PC-3 (cell line): Measurements from ENCODE around the gene TMEM121B. TPM values are rescaled to one million over a fixed set of nuclear protein-coding genes. Genes with fewer than 3 reads are reported as not detected.

ENCODE experiments used
- ATAC-seq: fragments of 200-7000 bp; cut with Tn5 transposase; 2 replicates; pipeline ENCODE4 v1.9.1; 2020; ENCODE audit warnings: mild to moderate bottlenecking, moderate library complexity
- BruUV-seq: library from RNA; stranded (reverse); fragments of 400-500 nt; replicated peaks from 2 replicates; lab custom pipeline; 2021; lab: Mats Ljungman, UMichigan
- CTCF ChIA-PET: fragments of 300-600 bp; sonication (Branson Sonifier 250); formaldehyde crosslinking; loops from one replicate; lab custom pipeline; 2022; ENCODE audit warnings: antibody characterized with exemption; lab: Charles Lee
- POLR2A ChIA-PET: fragments of 300-600 bp; sonication (Branson Sonifier 250); formaldehyde crosslinking; loops from one replicate; lab custom pipeline; 2022; ENCODE audit warnings: antibody characterized with exemption; ENCODE audit not compliant: unreplicated experiment; lab: Charles Lee
- DNase-seq: peaks from one replicate; pipeline ENCODE4 v3.0.0-alpha.2; 2015
- H2AFZ ChIP-seq: fragments of 300-600 bp; sonication (generic); 2 replicates; pipeline ENCODE4 v1.6.0; 2016; ENCODE audit warnings: antibody characterized with exemption, low read length
- H3F3A ChIP-seq: fragments of 300-600 bp; sonication (generic); one replicate; pipeline ENCODE4 v1.6.0; 2017; ENCODE audit warnings: antibody characterized with exemption, low read length, control low read depth, mild to moderate bottlenecking; ENCODE audit not compliant: unreplicated experiment
- H3K27ac ChIP-seq: fragments of 300-600 bp; sonication (generic); 2 replicates; pipeline ENCODE4 v1.5.1; 2016; ENCODE audit warnings: mild to moderate bottlenecking, low read length
- H3K27me3 ChIP-seq: fragments of 300-600 bp; sonication (generic); 2 replicates; pipeline ENCODE4 v1.6.1; 2016; ENCODE audit warnings: low read length, mixed read lengths
- H3K36me3 ChIP-seq: fragments of 300-600 bp; sonication (generic); 2 replicates; pipeline ENCODE4 v1.6.1; 2016; ENCODE audit warnings: low read depth, mixed run types, low read length, mixed read lengths
- H3K4me1 ChIP-seq: fragments of 300-600 bp; sonication (generic); 2 replicates; pipeline ENCODE4 v1.5.1; 2016; ENCODE audit warnings: low read length; ENCODE audit not compliant: insufficient read depth
- H3K4me2 ChIP-seq: fragments of 300-600 bp; sonication (generic); 2 replicates; pipeline ENCODE4 v1.6.0; 2016; ENCODE audit warnings: low read length
- H3K4me3 ChIP-seq: fragments of 300-600 bp; sonication (generic); 2 replicates; pipeline ENCODE4 v1.5.1; 2016; ENCODE audit warnings: mild to moderate bottlenecking, low read length, mixed read lengths
- H3K79me2 ChIP-seq: fragments of 300-600 bp; sonication (generic); 2 replicates; pipeline ENCODE4 v1.6.1; 2017; ENCODE audit warnings: low read length, mixed read lengths
- H3K9ac ChIP-seq: fragments of 300-600 bp; sonication (generic); 2 replicates; pipeline ENCODE4 v1.6.0; 2016; ENCODE audit warnings: mild to moderate bottlenecking, low read length
- H3K9me2 ChIP-seq: fragments of 300-600 bp; sonication (generic); replicated peaks from 2 replicates; pipeline ENCODE4 v1.6.1; 2016; ENCODE audit warnings: mixed run types, low read length, mixed read lengths
- H3K9me3 ChIP-seq: fragments of 300-600 bp; sonication (generic); 2 replicates; pipeline ENCODE4 v1.6.1; 2016; ENCODE audit warnings: low read length, mixed read lengths
- H4K20me1 ChIP-seq: fragments of 300-600 bp; sonication (generic); 2 replicates; pipeline ENCODE4 v1.6.1; 2016; ENCODE audit warnings: low read length, mixed read lengths
- EZH2 ChIP-seq: fragments of 300-600 bp; sonication (generic); IDR thresholded peaks from one replicate; pipeline ENCODE4 v1.6.1; 2017; ENCODE audit warnings: antibody characterized with exemption, mild to moderate bottlenecking, low read length; ENCODE audit not compliant: unreplicated experiment
- EZH2phosphoT487 ChIP-seq: fragments of 300-600 bp; sonication (generic); IDR thresholded peaks from 2 replicates; pipeline ENCODE4 v1.6.1; 2018; ENCODE audit warnings: mild to moderate bottlenecking, antibody characterized with exemption, low read length, borderline replicate concordance
- intact Hi-C: fragments of 100-400 bp; cut with micrococcal nuclease; formaldehyde crosslinking; loops from 2 replicates; pipeline ENCODE4 v1.9.0; 2023
- total RNA-seq: library from RNA; depleted of rRNA; stranded (reverse); fragments of >200 nt; gene quantifications from 2 replicates; pipeline ENCODE4 v1.2.3, GENCODE V29; 2014
- TF ChIP-seq, protein P1 (sequence below): fragments of 300-600 bp; sonication (generic); conservative IDR thresholded peaks from 2 replicates; pipeline ENCODE4 v1.5.1; 2017; ENCODE audit warnings: antibody characterized with exemption, low read depth, mild to moderate bottlenecking, low read length

Gene TMEM121B
- total RNA-seq, 1 experiment from 2014 or later = 0.11 TPM

DNA sequence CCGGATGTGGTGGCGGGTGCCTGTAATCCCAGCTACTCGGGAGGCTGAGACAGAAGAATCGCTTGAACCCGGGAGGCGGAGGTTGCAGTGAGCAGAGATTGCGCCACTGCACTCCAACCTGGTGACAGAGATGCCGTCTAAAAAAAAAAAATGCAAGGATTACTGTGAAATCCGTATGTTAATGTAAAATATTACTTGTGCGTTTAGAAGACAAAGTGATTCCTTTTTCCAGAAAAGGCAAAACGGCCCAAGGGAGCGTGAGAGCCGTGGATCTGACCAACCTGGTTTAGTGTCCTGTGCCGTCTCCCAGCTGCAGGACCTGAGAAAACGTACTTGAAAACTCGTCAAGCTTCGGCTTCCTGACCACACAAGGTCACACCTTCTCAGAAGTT is 37.0 kb upstream of the TMEM121B start:
- Histone ChIP-seq H3K4me1 (peaks cover 16% of the 10 kb centered on the region), H3K9me3 (no peaks in the 10 kb centered on the region), H3K4me3 (peak overlapping the region; percentile 83), H3F3A (no peaks in the 10 kb centered on the region), H3K79me2 (peaks cover 48% of the 10 kb centered on the region), H2AFZ (peak overlapping the region; percentile 99), H3K27ac (peak overlapping the region; percentile 51), H3K9ac (peak overlapping the region; percentile 80), H3K9me2 (no peaks in the 10 kb centered on the region), H3K4me2 (peak overlapping the region; percentile 93), H3K36me3 (no peaks in the 10 kb centered on the region), H3K27me3 (no peaks in the 10 kb centered on the region), H4K20me1 (peaks cover 5% of the 10 kb centered on the region; the same call in 1 of the 2 replicates)
- ChIA-PET POLR2A (interaction anchor here (0.6 kb wide), 1 partner anchor 991 kb away, joined by 21 read pairs; no protein-coding TSS in a partner anchor), CTCF (interaction anchor here (1.2 to 1.4 kb wide), 2 partner anchors 13 to 46 kb away, joined by 3 to 7 read pairs; no protein-coding TSS in a partner anchor)
- no TSS peak for BruUV-seq
- DNase-seq (no peak), ATAC-seq (no peak)
- intact Hi-C loops = loop anchor here (1.0 kb wide), 1 partner anchor 46 kb away; no protein-coding TSS in a partner anchor
- TF ChIP-seq, protein P1, sequence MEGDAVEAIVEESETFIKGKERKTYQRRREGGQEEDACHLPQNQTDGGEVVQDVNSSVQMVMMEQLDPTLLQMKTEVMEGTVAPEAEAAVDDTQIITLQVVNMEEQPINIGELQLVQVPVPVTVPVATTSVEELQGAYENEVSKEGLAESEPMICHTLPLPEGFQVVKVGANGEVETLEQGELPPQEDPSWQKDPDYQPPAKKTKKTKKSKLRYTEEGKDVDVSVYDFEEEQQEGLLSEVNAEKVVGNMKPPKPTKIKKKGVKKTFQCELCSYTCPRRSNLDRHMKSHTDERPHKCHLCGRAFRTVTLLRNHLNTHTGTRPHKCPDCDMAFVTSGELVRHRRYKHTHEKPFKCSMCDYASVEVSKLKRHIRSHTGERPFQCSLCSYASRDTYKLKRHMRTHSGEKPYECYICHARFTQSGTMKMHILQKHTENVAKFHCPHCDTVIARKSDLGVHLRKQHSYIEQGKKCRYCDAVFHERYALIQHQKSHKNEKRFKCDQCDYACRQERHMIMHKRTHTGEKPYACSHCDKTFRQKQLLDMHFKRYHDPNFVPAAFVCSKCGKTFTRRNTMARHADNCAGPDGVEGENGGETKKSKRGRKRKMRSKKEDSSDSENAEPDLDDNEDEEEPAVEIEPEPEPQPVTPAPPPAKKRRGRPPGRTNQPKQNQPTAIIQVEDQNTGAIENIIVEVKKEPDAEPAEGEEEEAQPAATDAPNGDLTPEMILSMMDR = no peak
- TF ChIP-seq EZH2 (no peak), EZH2phosphoT487 (no peak)

DNA sequence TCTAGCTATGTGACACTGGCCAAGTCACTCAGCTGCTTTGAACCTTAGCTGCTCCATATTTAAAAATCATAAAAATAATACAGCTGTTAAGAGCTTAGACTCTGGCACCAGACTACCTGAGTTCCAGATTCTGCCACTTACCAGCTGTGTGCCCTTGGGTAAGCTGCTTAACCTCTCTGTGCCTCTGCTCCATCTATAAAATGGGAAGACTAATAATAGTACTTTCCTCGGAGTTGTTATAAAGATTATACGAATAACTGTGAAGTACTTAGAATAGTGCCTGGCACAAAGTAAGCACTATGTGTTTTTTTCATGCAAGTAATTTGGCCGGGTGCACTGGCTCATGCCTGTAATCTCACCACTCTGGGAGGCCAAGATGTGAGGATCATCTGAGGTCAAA is 36.6 kb upstream of the TMEM121B start:
- peak overlapping the region; percentile 83 for H3K4me3 ChIP-seq
- H3K9ac ChIP-seq = no peak overlapping the region; the same call in 1 of the 2 replicates
- no peak overlapping the region for H3K27ac ChIP-seq
- no peak overlapping the region for H2AFZ ChIP-seq
- ATAC-seq (no peak), DNase-seq (no peak)
- ChIA-PET POLR2A (interaction anchor here (0.6 kb wide), 1 partner anchor 992 kb away, joined by 21 read pairs; no protein-coding TSS in a partner anchor), CTCF (interaction anchor here (0.6 to 1.2 kb wide), 2 partner anchors 14 to 45 kb away, joined by 3 read pairs; no protein-coding TSS in a partner anchor)
- no peaks in the 10 kb centered on the region for H3K27me3 ChIP-seq
- no peaks in the 10 kb centered on the region for H3K36me3 ChIP-seq
- H4K20me1 ChIP-seq = peaks cover 5% of the 10 kb centered on the region; the same call in 1 of the 2 replicates
- intact Hi-C loops = loop anchor here (1.0 kb wide), 1 partner anchor 45 kb away; no protein-coding TSS in a partner anchor
- TF ChIP-seq EZH2 (no peak), EZH2phosphoT487 (no peak)
- TF ChIP-seq, protein P1 = no peak
- H3K79me2 ChIP-seq = peaks cover 53% of the 10 kb centered on the region
- no peaks in the 10 kb centered on the region for H3K9me2 ChIP-seq
- peak overlapping the region; percentile 93 for H3K4me2 ChIP-seq
- peaks cover 16% of the 10 kb centered on the region for H3K4me1 ChIP-seq
- no peaks in the 10 kb centered on the region for H3F3A ChIP-seq
- TSS peak; percentile 50 for BruUV-seq
- no peaks in the 10 kb centered on the region for H3K9me3 ChIP-seq

DNA sequence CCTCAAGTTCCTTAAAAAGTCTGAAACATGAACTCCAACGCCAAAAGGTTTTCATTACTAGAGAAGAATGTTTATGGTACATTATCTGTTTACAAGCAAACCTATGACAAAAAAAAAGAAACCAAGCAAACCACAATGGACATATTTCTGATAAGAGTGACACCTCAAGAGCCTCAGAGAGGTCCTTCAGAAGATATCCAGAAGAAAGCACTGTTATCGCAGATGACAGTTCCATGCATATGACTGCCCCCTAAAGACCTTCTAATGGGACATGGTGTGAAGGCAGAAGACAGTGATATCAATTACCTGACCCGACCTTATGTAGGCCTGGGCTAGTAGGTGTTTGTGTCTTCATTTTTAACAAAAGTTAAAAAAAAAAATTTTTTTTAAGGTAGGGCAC is 34.8 kb upstream of the TMEM121B start:
- TF ChIP-seq, protein P1 = no peak
- no peak for TF ChIP-seq EZH2
- no peak for TF ChIP-seq EZH2phosphoT487
- no peaks in the 10 kb centered on the region for H3K36me3 ChIP-seq
- H3K79me2 ChIP-seq = peaks cover 68% of the 10 kb centered on the region
- no peak overlapping the region for H3K27ac ChIP-seq
- POLR2A ChIA-PET = no interaction called here
- H3K4me1 ChIP-seq = peaks cover 16% of the 10 kb centered on the region
- no TSS peak for BruUV-seq
- CTCF ChIA-PET = no interaction called here
- peaks cover 5% of the 10 kb centered on the region; the same call in 1 of the 2 replicates for H4K20me1 ChIP-seq
- no peak overlapping the region for H3K9ac ChIP-seq
- DNase-seq = no peak
- H3K4me3 ChIP-seq = no peak overlapping the region
- no peaks in the 10 kb centered on the region for H3K9me3 ChIP-seq
- intact Hi-C loops = no loop called here
- H3F3A ChIP-seq = no peaks in the 10 kb centered on the region
- no peak overlapping the region for H2AFZ ChIP-seq
- H3K9me2 ChIP-seq = no peaks in the 10 kb centered on the region
- no peaks in the 10 kb centered on the region for H3K27me3 ChIP-seq
- H3K4me2 ChIP-seq = peak overlapping the region; percentile 34; the same call in 1 of the 2 replicates
- ATAC-seq = no peak
